Gastroesophageal sphincter (tissue), 4 donors: ENCODE measurements around the gene MRPS25. TPM values are rescaled to one million over a fixed set of nuclear protein-coding genes. Genes with fewer than 3 reads are reported as not detected.

ENCODE experiments used
- ATAC-seq: fragments of 150-250 bp; one replicate; pipeline ENCODE4 v1.9.1; 2016; ENCODE audit warnings: mild to moderate bottlenecking, moderate library complexity
- H3K27ac ChIP-seq, 4 donors: fragments of 200-600 bp; sonication (generic) in 3 of 4; 1 replicate in 3 of 4; 2 replicates in 1 of 4; pipeline ENCODE4 v1.5.1; 2016 to 2019
- H3K27me3 ChIP-seq: fragments of 200-600 bp; sonication (generic); one replicate; pipeline ENCODE4 v1.5.1; 2019
- H3K36me3 ChIP-seq, 2 donors: fragments of 200-600 bp; sonication (generic); one replicate each; pipeline ENCODE4 v1.5.1; 2019; ENCODE audit warnings: control low read depth in 1 of 2
- H3K4me1 ChIP-seq, 3 donors: fragments of 200-600 bp; sonication (generic); 1 replicate in 2 of 3; 2 replicates in 1 of 3; pipeline ENCODE4 v1.5.1; 2016 to 2019; ENCODE audit warnings: control low read depth in 2 of 3
- H3K4me3 ChIP-seq, 2 donors: fragments of 200-600 bp; sonication (generic); one replicate each; pipeline ENCODE4 v1.5.1; 2019; ENCODE audit warnings: mild to moderate bottlenecking in 1 of 2, moderate library complexity in 1 of 2
- H3K9me3 ChIP-seq, 3 donors: fragments of 200-600 bp; sonication (generic); one replicate each; pipeline ENCODE4 v1.5.1; 2017 to 2019; ENCODE audit warnings: control low read depth in 2 of 3
- CTCF ChIP-seq, 4 experiments: fragments of 200-600 bp in 2 of 4; fragments of 450-650 bp in 2 of 4; sonication (generic) in 1 of 4; IDR thresholded peaks; one replicate each; pipeline ENCODE4 v1.5.1; 2017 to 2019; ENCODE audit warnings: antibody characterized with exemption in 4 of 4, mild to moderate bottlenecking in 2 of 4, moderate library complexity in 2 of 4
- EP300 ChIP-seq: sonication (generic); formaldehyde crosslinking; IDR thresholded peaks from one replicate; pipeline ENCODE4 v1.6.1; 2017; ENCODE audit warnings: antibody characterized with exemption, mild to moderate bottlenecking
- POLR2A ChIP-seq, 2 donors: fragments of 450-650 bp; IDR thresholded peaks; one replicate each; pipeline ENCODE4 v1.6.1; 2017; ENCODE audit warnings: antibody characterized with exemption in 2 of 2, mild to moderate bottlenecking in 2 of 2, moderate library complexity in 1 of 2
- POLR2AphosphoS5 ChIP-seq: sonication (generic); formaldehyde crosslinking; IDR thresholded peaks from one replicate; pipeline ENCODE4 v1.6.1; 2017; ENCODE audit warnings: antibody characterized with exemption
- WGBS, 2 donors: methylation state at CpG; one replicate each; pipeline ENCODE4 v1.1.5; 2018; ENCODE audit warnings: low coverage in 1 of 2; 5-methylcytosine and 5-hydroxymethylcytosine counted together
- total RNA-seq, 4 donors: library from RNA; depleted of rRNA; stranded (reverse); fragments of >200 nt; gene quantifications; one replicate each; pipeline ENCODE4 v1.1.0, GENCODE V29; 2016

Gene MRPS25
- total RNA-seq, 4 donors from 2014 or later, result 17.6 to 32.0 (median 27.9) TPM

- TF ChIP-seq EP300 (no peak), POLR2AphosphoS5 (no peak), POLR2A (IDR thresholded peaks at IDR 0.05) (no peak), CTCF (IDR thresholded peaks at IDR 0.05) (no peak)
- H3K27ac ChIP-seq, result no peak overlapping the region
- H3K27me3 ChIP-seq, result no peaks in the 10 kb centered on the region
- 90 to 96% methylated on average over 3 of the region's 3 CpGs for WGBS, 2 donors
- no peaks in the 10 kb centered on the region for H3K9me3 ChIP-seq
- no peak for ATAC-seq
- H3K4me3 ChIP-seq, result no peak overlapping the region
- peaks cover 2 to 24% (median 12%) of the 10 kb centered on the region in 3 donors for H3K4me1 ChIP-seq
- peaks cover 0 to 19% of the 10 kb centered on the region in 2 donors for H3K36me3 ChIP-seq
Measured at GRCh38 chr3:15066467-15066866, 1.4 kb upstream of the MRPS25 start.

DNA sequence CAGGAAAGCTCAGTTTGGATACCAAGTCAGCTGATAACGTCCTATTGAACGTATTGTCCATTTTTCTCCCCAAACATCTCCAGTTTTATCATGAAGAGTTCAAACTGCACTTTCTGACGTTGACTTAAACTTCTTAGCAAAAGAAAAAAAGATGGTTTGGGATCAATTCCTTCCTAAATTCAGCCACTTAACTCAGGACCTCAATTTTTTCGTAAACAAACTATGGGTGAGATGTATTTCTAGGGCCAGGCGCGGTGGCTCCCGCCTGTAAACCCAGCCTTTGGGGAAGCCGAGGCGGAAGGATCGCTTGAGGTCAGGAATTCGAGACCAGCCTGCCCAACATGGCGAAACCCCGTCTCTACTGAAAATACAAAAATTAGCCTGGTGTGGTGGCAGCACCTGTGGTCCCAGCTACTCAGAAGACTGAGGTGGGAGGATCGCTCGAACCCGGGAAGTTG, 464 bp upstream of the MRPS25 start:
- Histone ChIP-seq H3K4me1 (peaks cover 2 to 24% (median 12%) of the 10 kb centered on the region in 3 donors), H3K9me3 (no peaks in the 10 kb centered on the region), H3K36me3 (peaks cover 0 to 10% of the 10 kb centered on the region in 2 donors), H3K27ac (peak overlapping the region in 3 of 4 donors; percentile 82 to 92 (median 85)), H3K27me3 (no peaks in the 10 kb centered on the region), H3K4me3 (peak overlapping the region; percentile 73 to 76)
- WGBS, 2 donors, result 30 to 54% methylated on average over 9 to 11 of the region's 16 CpGs
- TF ChIP-seq CTCF (IDR thresholded peaks at IDR 0.05) (no peak), EP300 (no peak), POLR2A (IDR thresholded peaks at IDR 0.05) (no peak), POLR2AphosphoS5 (no peak)
- peak; percentile 4 for ATAC-seq

- peaks cover 2 to 24% (median 12%) of the 10 kb centered on the region in 3 donors for H3K4me1 ChIP-seq
- WGBS, 2 donors, result 1 to 2% methylated on average over 7 to 14 of the region's 25 CpGs
- H3K27me3 ChIP-seq, result no peaks in the 10 kb centered on the region
- peaks cover 0 to 4% of the 10 kb centered on the region in 2 donors for H3K36me3 ChIP-seq
- peak overlapping the region; percentile 41 to 92 (median 84) for H3K27ac ChIP-seq
- peak overlapping the region; percentile 73 to 76 for H3K4me3 ChIP-seq
- TF ChIP-seq CTCF (IDR thresholded peaks at IDR 0.05) (no peak), POLR2AphosphoS5 (no peak), POLR2A (IDR thresholded peaks at IDR 0.05) (no peak), EP300 (no peak)
- H3K9me3 ChIP-seq, result no peaks in the 10 kb centered on the region
- ATAC-seq, result no peak
Measured at GRCh38 chr3:15064299-15064834, 748 bp downstream of the MRPS25 start.

DNA sequence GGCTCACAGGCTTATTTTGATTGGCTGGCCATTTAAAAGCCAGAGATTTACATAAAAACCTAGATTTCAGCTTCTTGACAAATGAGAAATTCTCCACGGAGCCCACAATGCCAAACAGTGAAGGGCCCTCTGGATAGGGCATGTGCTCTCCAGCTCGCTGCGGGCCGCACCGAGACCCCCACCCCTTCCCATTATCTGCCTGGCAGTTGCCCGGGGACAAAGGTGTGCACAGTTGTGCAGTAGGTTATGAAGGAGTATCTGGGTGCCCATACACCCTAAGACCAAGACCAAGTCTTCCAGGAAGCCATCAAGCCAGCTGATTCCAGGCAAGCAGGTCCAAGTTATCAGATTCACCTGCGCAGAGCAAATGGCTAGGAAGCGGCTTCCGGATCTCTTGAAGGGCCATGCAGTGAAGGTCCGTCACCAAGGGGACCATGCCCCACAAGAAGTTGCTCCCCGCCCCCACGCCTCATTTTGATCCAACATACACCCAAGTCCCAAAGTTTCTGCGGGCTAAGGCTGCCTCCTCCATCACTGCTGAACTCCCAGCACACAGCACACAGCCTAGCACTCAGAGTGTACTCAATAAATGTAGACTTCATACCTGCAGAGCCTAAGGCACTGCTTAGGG, 1.3 kb downstream of the MRPS25 start:
- H3K27ac ChIP-seq, result peak overlapping the region in 1 of 4 donors; percentile 85
- 50 to 69% methylated on average over 1 to 8 of the region's 13 CpGs for WGBS, 2 donors
- peaks cover 2 to 24% (median 12%) of the 10 kb centered on the region in 3 donors for H3K4me1 ChIP-seq
- ATAC-seq, result no peak
- no peaks in the 10 kb centered on the region for H3K9me3 ChIP-seq
- TF ChIP-seq POLR2AphosphoS5 (no peak), POLR2A (IDR thresholded peaks at IDR 0.05) (no peak), CTCF (IDR thresholded peaks at IDR 0.05) (no peak), EP300 (no peak)
- peak overlapping the region; percentile 73 to 76 for H3K4me3 ChIP-seq
- H3K27me3 ChIP-seq, result no peaks in the 10 kb centered on the region
- H3K36me3 ChIP-seq, result peaks cover 0 to 9% of the 10 kb centered on the region in 2 donors
